ENCODE measurements around the gene PITPNM3.

- no peak for TF ChIP-seq CTCF (IDR thresholded peaks at IDR 0.05)
- no peak for TF ChIP-seq POLR2A (IDR thresholded peaks at IDR 0.05)
Observed at GRCh38 chr17:6439951-6440350, 116.4 kb downstream of the PITPNM3 start.
